ENCODE measurements around the gene LIMA1.

DNA sequence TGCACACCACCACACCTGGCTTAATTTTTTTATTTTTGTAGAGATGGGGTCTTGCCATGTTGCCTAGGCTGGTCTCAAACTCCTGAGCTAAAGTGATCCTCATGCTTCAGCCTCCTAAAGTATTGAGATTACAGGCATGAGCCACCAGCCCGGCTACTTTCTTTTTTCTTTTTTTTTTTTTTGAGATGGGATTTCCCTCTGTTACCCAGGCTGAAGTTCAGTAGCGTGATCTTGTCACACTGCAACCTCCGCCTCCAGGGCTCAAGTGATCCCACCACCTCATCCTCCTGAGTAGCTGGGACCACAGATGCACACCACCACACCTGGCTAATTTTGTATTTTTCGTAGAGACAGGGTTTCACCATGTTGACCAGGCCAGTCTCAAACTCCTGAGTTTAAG lies 51.1 kb downstream of the LIMA1 start:
- TF ChIP-seq, protein P1, sequence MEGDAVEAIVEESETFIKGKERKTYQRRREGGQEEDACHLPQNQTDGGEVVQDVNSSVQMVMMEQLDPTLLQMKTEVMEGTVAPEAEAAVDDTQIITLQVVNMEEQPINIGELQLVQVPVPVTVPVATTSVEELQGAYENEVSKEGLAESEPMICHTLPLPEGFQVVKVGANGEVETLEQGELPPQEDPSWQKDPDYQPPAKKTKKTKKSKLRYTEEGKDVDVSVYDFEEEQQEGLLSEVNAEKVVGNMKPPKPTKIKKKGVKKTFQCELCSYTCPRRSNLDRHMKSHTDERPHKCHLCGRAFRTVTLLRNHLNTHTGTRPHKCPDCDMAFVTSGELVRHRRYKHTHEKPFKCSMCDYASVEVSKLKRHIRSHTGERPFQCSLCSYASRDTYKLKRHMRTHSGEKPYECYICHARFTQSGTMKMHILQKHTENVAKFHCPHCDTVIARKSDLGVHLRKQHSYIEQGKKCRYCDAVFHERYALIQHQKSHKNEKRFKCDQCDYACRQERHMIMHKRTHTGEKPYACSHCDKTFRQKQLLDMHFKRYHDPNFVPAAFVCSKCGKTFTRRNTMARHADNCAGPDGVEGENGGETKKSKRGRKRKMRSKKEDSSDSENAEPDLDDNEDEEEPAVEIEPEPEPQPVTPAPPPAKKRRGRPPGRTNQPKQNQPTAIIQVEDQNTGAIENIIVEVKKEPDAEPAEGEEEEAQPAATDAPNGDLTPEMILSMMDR (IDR thresholded peaks at IDR 0.05; ENCODE audit: low read depth, low read length): no peak
- TF ChIP-seq POLR2A (IDR thresholded peaks at IDR 0.05; ENCODE audit: extremely low read depth, insufficient read length): no peak

Data from NB4 (cell line).